HG03342 (cell line): ENCODE data around the gene PDXK.
A peak's percentile ranks its signal among the peaks of the same experiment; 100 is the strongest.

ENCODE experiments used
- ATAC-seq: cut with Tn5 transposase; IDR thresholded peaks from one replicate; pipeline ENCODE4 v1.9.1; 2021; ENCODE audit warnings: mild to moderate bottlenecking, moderate library complexity; ENCODE audit not compliant: unreplicated experiment

Gene PDXK

GRCh38 chr21:43801006-43801783 lies 82.3 kb downstream of the PDXK start:
- ATAC-seq: no peak

- ATAC-seq: no peak
Measured at GRCh38 chr21:43802713-43803313, 83.9 kb downstream of the PDXK start.

- no peak for ATAC-seq
Measured at GRCh38 chr21:43803558-43804300, 84.8 kb downstream of the PDXK start.

- ATAC-seq: peak; percentile 83
Measured at GRCh38 chr21:43805275-43805800, 86.4 kb downstream of the PDXK start.

- ATAC-seq: no peak
Measured at GRCh38 chr21:43806017-43806710, 87.2 kb downstream of the PDXK start.

GRCh38 chr21:43808367-43808766 lies 89.4 kb downstream of the PDXK start:
- ATAC-seq: no peak

GRCh38 chr21:43808832-43809251 lies 89.9 kb downstream of the PDXK start:
- no peak for ATAC-seq

GRCh38 chr21:43809346-43809799 lies 90.4 kb downstream of the PDXK start:
- no peak for ATAC-seq

- no peak for ATAC-seq
Measured at GRCh38 chr21:43809853-43810504, 91.0 kb downstream of the PDXK start.

GRCh38 chr21:43810505-43811261 lies 91.8 kb downstream of the PDXK start:
- ATAC-seq: peak; percentile 50

- ATAC-seq: no peak
Measured at GRCh38 chr21:43811262-43812105, 92.6 kb downstream of the PDXK start.
